ENCODE data around the gene PDCD4. TPM values are rescaled to one million over a fixed set of nuclear protein-coding genes. Genes with fewer than 3 reads are reported as not detected.

The PDCD4 gene
- total and polyA plus RNA-seq, 2 of the 13 experiments (the other 11 are each of a cell fraction or from before 2014, with no cell fraction given): 22.8 to 56.2 TPM

- TF ChIP-seq RERE (CRISPR knock-in tag; IDR thresholded peaks at IDR 0.05; ENCODE audit: low read depth): no peak
- TF ChIP-seq ZNF704 (CRISPR knock-in tag; IDR thresholded peaks at IDR 0.05; ENCODE audit: borderline replicate concordance): no peak
- TF ChIP-seq GLMP (CRISPR knock-in tag; IDR thresholded peaks at IDR 0.05; ENCODE audit: borderline replicate concordance): no peak
- no peak for TF ChIP-seq AHDC1 (CRISPR knock-in tag; IDR thresholded peaks at IDR 0.05; ENCODE audit: borderline replicate concordance)
- no peak for TF ChIP-seq HDAC1 (CRISPR knock-in tag; IDR thresholded peaks at IDR 0.05)
- no peak for TF ChIP-seq ZNF576 (CRISPR knock-in tag; IDR thresholded peaks at IDR 0.05)
- TF ChIP-seq HMGXB3 (CRISPR knock-in tag; IDR thresholded peaks at IDR 0.05; ENCODE audit: borderline replicate concordance): no peak
- no peak; the same call in 1 of the 2 replicates for TF ChIP-seq GABPA (IDR thresholded peaks at IDR 0.05; ENCODE audit: low read depth, low read length)
- no peak for TF ChIP-seq GABPA (CRISPR knock-in tag; IDR thresholded peaks at IDR 0.05; ENCODE audit: low read depth)
Measured at GRCh38 chr10:110919349-110919931, 47.7 kb downstream of the PDCD4 start, which contains the start of gene SHOC2 (continued).
